HG03457 (cell line): ENCODE data around the gene DNAJC13.

Experiments used
- ATAC-seq: cut with Tn5 transposase; IDR thresholded peaks from one replicate; pipeline ENCODE4 v1.9.1; 2021; ENCODE audit warnings: moderate number of reproducible peaks; ENCODE audit not compliant: unreplicated experiment

Gene DNAJC13

DNA sequence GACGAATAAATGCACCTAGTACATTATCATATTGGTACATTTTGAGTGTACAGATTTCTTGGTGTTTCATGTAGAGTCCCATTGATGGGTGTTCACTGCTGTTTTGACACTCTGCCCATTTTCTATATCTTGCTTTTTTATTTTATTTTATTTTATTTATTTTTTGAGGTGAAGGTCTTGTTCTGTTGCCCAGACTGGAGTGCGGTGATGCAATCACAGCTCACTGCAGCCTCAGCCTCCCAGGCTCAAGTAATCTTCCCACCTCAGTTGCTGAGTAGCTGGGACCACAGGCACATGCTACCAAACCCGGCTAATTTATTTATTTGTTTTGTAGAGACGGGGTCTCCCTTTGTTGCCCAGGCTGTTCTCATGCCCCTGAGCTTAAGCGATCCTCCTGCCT is 44.2 kb downstream of the DNAJC13 start:
- no peak for ATAC-seq

DNA sequence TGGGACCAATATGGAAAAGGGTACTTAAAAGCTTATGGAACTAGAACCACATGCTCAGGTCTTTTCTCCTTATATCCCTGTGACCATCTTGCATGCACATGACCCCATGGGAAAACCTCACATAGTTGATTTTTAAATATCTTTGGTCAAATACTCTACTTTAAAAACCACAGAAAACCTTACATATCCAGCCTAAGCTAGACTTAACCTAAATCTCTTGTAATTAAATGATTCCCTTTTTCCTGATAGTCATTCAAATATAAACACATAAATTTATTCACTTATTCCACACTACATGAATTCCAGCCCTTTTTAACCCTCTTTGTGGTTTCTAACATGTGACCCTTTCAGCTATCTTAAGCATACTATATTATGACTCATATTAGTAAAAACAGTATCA is 46.8 kb downstream of the DNAJC13 start:
- no peak for ATAC-seq

DNA sequence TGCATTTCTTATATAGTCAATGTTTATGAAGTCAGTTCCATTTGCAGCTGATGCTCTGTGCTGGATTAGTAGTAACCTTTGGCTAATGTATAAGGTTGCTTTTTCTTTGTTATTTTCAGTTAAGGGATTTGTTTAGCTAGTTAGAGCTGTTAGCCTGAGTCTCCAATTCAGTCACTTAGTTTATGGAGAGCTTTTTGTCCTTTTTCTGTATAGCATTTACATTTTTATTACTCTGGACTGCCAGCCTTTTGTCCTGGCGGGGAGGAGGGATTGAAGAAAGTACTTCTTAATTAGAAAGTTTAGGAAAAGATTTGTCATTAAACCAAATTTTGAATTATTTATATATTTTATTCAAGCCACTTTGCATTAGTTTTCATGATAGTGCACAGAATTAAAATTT is 52.0 kb downstream of the DNAJC13 start:
- no peak for ATAC-seq

GRCh38 chr3:132486099-132486498 is 68.8 kb downstream of the DNAJC13 start:
- ATAC-seq = no peak

- ATAC-seq = no peak
Observed at GRCh38 chr3:132488151-132488550, 70.8 kb downstream of the DNAJC13 start.

- ATAC-seq = no peak
Observed at GRCh38 chr3:132499071-132499470, 81.8 kb downstream of the DNAJC13 start.

DNA sequence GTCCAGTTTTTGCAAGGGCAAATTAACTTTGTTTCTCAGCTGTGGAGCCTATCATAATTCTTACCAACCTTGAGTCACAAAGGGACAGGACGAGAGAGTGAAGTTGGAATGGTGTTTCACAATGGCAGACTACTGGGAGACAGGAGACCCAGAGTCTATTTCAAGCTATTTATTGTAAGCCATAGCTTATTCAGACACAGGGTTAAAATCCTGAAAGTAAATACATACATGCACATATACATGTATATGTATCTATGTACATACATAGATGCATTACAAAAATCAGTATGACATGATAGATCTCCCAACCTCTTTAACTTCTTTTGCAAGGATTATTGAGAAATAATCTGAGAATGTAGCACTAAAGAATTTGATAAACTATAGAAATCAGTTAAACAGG is 86.3 kb downstream of the DNAJC13 start:
- ATAC-seq = no peak

DNA sequence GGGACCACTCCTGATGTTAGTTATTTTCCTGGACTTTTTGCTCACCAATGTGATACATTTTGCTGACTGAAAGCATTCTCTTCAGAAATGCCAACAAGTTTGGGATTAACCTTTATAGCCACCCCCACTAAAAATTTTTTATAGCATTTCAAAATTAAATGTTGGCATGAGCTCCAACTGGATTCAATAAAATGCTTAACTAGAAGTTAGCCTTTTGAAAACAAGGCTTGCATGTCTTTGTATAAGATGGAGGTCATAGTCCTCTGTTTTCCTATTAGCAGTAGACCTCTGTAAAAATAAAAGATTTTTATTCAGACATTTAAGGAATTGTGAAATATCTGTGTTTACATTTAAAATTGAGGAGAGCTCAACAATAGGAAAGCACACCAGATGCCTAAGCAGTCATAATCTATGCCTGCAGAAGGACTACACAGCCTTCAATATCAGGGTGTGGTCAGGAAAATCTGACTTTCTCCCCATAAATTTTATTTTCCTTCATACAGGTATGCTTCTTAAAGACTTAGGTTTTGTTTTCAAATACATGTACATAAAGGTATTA is 87.2 kb downstream of the DNAJC13 start:
- no peak for ATAC-seq

DNA sequence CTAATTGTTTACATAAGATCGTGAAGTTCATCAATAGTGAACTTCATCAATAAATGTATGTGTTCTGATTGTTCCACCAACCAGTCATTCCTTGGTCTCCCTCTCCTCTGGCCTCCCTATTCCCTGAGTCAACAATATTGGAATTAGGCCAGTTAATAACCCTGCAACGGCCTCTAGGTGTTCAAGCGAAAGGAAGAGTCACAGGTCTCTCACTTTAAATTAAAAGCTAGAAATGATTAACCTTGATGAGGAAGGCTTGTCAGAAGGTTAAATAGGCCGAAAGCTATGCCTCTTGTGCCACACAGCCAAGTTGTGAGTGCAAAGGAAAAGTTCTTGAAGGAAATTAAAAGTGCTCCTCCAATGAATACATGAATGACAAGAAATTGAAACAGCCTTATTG is 90.4 kb downstream of the DNAJC13 start:
- no peak for ATAC-seq

DNA sequence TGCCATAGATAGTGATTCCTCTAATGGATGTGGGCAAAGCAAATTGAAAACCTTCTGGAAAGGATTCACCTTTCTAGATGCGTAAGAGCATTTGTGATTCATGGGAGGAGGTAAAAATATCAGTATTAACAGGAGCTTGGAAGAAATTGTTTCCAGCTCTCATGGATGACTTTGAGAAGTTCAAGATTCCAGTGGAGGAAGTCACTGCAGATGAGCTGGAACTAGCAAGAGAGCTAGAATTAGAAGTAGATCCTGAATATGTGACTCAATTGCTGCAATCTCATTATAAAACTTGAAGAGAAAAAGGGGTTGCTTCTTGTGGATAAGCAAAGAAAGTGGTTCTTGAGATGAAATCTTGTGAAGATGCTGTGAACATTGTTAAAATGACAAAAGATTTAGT is 91.8 kb downstream of the DNAJC13 start:
- ATAC-seq = no peak

GRCh38 chr3:132509506-132509905 is 92.2 kb downstream of the DNAJC13 start:
- no peak for ATAC-seq

- no peak for ATAC-seq
Observed at GRCh38 chr3:132513057-132513456, 95.8 kb downstream of the DNAJC13 start.

DNA sequence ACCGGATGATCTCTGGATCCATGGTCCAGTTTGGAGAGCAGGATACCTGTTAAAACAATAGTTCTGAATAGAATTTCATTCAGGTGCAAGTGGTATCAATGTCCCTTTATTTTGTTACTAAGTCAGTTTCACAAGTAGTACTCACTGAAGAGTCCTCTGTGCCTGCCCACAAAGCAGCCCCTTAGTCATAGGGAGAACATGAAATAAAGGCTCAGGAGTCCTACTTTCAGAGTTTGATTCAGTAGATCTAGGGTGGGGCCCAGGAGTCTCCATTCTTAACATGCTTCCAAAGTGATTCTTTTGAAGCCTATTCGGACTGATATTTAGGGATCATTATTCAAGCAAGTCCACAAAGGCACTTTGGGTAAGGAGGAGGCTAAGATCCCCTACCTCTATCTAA is 100.0 kb downstream of the DNAJC13 start:
- ATAC-seq = no peak

DNA sequence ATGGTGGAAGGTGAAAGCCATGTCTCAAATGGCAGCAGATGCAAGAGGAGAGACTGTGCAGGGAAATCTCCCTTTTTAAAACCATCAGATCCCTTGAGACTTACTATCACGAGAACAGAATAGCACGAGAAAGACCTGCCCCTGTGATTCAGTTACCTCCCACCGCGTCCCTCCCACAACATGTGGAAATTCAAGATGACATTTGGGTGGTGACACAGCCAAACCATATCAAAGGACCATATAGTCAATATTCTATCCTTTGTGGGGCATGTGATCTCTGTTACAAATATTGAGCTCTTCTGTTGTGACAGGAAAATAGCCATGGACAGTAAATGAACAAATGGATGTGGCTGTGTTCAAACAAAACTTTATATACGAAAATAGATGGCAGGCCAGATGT is 102.6 kb downstream of the DNAJC13 start:
- ATAC-seq = no peak

GRCh38 chr3:132521901-132522300 is 104.6 kb downstream of the DNAJC13 start:
- ATAC-seq = no peak

DNA sequence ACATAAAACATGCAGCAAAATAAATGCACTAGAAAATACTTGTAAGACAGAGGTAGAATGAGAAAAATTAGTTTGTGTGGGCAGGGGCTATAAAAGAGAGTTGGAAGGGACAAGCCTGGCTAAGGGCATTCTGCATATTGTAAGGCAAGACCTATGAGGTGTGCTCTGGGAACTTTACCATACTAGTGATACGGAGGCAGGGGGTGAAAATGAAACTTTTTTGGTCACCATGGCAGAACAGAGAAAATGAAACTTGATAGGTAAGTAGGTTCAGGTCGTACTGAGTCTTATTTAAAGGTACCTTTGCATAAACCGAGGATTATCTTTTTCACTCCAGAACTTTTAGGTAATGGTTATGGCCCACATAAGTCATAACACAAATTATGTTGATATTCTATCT is 105.1 kb downstream of the DNAJC13 start:
- ATAC-seq = no peak

DNA sequence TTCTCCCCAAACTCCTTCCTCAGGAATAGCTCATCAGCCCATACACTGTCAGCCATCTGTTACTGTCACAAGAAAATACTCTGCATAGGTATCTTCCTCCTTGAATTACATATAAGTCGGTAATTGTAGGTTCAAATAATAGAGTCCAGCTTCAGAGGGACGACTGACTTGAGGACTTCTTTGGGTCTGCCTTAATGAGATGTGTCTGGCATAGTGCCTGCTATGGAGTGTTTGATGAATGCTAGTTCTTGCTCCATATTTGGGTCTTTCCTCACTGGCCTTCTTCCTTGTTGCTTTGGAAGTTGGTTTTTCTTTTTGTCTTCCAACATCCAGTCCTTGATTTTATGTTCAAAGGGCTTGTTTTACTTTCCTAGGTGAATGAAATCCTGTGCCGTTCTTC is 113.3 kb downstream of the DNAJC13 start:
- no peak for ATAC-seq

GRCh38 chr3:132535575-132536441 is 118.5 kb downstream of the DNAJC13 start:
- no peak for ATAC-seq

DNA sequence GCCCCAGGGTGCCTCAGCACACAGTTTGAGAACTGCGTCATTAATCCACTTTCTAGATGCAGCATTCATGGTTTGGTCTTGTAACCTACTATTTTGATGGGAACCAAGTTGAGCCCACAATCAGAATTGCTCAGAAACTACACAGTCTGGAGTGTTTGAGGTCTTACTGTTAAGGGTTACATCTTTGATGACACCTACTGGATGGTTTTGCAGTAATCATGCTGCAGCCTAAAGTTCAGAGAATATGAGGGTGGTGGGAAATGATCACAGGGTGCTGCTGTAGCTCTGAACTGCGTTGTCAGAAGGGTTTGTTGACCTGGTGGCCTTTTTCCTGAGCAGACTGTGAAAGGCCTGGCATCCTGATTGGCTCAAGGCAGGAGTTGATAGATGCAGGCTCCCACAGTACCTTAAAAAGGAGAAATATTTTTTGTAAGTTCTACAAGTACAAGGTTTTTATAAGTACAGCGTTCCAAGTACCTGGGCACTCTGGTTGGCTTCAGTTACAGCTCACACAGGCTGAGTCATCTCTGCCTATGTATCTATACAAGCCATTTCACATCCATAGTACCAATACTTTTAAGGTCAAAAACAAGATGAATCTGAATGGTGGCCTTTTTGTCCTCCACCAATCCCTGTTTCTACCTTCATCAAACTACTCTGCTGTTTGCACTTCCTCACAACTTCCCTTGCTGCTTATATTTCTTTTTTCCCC is 119.3 kb downstream of the DNAJC13 start:
- no peak for ATAC-seq

GRCh38 chr3:132537297-132537696 is 120.0 kb downstream of the DNAJC13 start:
- ATAC-seq = no peak

- ATAC-seq = no peak
Observed at GRCh38 chr3:132538072-132538471, 120.8 kb downstream of the DNAJC13 start.

DNA sequence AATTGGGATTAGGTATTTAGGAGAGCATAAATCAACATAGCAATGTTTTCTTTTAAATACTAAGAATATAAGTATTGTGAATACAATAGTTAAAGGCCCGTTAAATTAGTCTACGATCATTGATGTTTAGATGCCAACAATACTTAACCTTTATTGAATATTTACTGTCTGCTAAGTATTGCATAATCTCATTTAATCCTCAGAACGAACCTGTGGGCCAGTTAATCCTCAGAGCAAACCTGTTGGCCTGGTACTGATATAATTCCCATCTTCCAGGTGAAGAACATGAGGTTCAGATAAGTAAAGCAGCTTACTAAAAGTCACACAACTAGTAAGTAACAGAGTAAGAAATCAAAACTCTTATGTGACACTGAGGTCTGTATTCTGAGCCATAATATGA is 122.4 kb downstream of the DNAJC13 start:
- no peak for ATAC-seq
